Stimulated activated CD8-positive, alpha-beta memory T cell treated with anti-CD3 and anti-CD28 coated beads, Interleukin-12 subunit alpha, Interleukin-12 subunit beta, amount 100 ng/mL, for 24 hours (primary cell): ENCODE measurements around the gene MEDAG.

Experiments
- DNase-seq: peaks from one replicate; pipeline ENCODE4 v3.0.0-alpha.2; 2020; ENCODE audit errors: extremely low read depth

The MEDAG gene

DNA sequence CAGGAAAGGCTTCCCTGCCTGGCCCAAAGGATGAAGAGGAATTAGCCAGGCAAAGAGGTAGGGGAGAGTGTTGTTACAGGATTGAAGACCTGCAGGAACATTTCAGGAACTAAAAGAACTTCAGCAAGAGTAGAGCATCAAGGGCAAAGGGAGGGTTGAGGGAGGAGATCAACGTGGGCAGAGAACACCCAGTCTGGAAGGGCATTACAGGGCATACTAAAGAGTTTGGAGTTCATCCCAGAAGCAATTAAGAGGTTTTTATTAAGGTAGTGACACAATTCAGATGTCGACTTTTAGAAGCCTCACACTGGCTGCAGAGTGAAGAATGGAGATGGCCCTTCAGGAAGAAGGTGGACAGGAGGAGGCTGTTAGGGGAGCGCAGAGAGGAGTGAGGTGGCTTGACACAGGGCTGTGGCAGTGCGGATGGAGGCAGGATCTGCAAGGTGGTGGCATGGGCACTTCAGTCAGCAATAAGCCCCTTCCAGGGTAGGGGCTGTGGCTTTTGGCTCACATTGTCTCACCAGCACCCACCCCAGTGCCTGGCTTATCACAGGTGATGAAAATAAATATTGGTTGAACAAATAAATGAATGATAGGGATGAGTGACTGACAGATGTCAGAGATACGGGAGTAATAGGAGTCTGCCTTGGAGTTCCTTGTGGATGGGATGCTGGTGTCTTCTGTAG is 51.3 kb downstream of the MEDAG start:
- no peak for DNase-seq

DNA sequence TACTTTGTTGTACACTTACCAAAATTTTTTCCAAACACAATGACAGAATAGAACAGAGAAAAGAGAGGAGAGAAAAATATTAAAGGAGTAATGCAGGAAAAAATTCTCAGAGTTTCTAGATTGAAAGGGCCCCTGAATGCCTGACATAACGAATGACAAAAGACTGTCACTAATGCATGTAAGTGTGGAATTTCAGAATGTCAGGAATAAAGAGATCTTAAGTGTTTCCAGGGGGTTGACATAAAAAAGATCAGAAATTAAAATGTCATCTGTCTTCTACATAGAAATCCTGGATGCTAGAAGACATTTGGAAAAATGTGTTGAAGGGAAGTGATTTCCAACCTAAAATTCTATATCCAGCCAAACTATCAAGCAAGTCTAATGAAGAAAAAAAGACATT is 53.6 kb downstream of the MEDAG start:
- DNase-seq: no peak

DNA sequence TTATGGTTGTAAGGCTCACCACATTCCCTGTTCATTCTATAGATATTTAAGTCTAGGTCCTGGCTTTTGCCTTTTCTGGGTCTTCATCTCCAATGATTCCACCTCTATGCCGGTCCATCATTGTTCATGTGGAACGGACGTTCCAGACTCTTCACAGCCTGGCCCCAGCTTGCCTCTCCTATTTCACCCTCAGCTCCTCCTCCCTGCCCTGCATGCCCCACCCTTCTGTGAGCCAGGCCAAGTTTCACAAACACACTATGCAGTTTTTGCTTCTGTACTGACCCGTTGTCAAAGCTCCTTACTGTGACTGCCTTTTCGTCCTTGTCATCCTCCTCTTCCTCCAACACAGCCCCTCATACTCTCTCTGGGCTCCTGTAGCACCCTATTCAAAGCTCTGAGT is 57.7 kb downstream of the MEDAG start:
- DNase-seq: no peak

GRCh38 chr13:30965380-30965779 is 59.3 kb downstream of the MEDAG start:
- DNase-seq: no peak

DNA sequence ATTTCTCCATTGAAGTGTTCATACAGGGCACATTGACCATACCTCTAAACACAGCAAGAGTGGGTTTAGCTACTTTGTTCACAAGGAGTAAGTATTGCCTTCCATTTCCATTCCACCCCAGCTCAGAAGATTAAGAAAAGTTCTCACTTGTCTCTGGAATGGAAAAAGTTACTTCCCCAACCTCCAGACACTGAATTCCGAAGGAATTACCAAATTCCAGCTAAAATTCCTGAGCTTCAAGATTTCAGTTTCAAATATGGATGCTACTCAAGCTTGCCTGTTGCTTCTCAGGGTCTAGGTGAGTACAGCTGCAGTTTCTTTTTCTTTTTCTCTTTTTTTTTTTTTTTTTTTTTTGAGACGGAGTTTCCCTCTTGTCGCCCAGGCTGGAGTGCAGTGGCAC is 60.0 kb downstream of the MEDAG start:
- DNase-seq: no peak

- DNase-seq: no peak
Measured at GRCh38 chr13:30968846-30969245, 62.8 kb downstream of the MEDAG start.

DNA sequence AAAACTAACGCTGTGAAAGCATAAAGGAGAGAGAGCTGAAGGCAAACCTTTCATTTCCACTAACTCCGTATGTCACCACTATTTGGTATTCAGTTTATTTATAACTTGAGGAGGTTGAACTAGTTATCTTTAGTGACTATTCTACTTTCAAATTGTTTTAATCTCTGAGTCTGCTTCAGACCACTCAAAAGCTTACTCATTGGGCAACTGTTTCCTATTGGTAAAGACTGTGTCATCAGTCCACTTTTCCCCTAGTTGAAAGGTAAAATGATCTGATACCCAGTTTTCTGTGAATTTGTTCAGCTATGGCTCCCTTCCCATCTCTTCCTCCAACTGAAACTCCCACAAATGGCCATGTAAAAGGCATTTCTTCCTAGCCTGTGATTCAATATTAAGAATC is 65.5 kb downstream of the MEDAG start:
- no peak for DNase-seq

DNA sequence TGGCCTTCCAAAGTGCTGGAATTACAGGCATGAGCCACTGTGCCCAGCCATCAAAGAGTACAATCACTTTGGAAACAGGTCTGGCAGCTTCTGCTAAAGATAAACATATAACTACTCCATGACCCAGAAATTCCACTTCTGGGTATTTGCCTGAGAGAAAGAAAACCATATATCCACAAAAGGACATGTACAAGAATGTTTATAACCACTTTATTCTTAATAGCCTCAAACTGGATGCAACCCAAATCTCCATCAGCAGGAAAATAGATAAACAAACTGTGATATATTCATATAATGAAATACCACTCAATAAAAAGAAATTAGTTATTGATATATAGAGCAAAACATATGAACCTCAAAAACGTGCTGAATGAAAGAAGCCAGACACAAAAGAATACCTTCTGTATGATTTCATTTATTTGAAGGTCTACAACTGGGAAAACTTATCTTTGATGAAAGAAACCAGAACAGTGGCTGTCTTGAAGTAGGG is 66.9 kb downstream of the MEDAG start:
- no peak for DNase-seq

GRCh38 chr13:30974350-30974749 is 68.3 kb downstream of the MEDAG start:
- no peak for DNase-seq
